ENCODE results near the gene STPG2. TPM values are rescaled to one million over a fixed set of nuclear protein-coding genes. Genes with fewer than 3 reads are reported as not detected.

The STPG2 gene
- total RNA-seq, 3 donors from 2014 or later: 0.48 to 3.8 (median 1.6) TPM

DNA sequence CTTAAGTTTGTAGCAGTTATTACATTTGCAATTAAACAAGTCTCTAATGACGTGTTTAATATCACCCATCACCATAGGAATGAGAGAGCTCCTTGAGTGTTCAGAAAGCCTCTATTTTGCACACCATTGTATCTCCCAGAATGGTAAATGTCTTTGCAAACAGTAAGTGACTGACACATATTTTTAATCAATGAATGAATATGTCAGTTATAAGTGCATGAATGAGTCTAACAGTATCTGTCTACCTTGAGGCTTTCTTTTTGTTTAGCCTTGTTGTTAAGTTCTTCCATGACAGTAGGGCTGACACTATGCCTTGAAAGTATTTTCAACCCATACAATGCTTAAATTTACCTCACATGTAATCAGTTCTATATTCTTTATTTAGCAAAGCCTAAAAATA lies 292.2 kb downstream of the STPG2 start:
- peaks cover 0 to 6% of the 10 kb centered on the region in 2 donors for H3K9me3 ChIP-seq
- TF ChIP-seq POLR2AphosphoS5 (IDR thresholded peaks at IDR 0.05): no peak
- TF ChIP-seq, protein P1, sequence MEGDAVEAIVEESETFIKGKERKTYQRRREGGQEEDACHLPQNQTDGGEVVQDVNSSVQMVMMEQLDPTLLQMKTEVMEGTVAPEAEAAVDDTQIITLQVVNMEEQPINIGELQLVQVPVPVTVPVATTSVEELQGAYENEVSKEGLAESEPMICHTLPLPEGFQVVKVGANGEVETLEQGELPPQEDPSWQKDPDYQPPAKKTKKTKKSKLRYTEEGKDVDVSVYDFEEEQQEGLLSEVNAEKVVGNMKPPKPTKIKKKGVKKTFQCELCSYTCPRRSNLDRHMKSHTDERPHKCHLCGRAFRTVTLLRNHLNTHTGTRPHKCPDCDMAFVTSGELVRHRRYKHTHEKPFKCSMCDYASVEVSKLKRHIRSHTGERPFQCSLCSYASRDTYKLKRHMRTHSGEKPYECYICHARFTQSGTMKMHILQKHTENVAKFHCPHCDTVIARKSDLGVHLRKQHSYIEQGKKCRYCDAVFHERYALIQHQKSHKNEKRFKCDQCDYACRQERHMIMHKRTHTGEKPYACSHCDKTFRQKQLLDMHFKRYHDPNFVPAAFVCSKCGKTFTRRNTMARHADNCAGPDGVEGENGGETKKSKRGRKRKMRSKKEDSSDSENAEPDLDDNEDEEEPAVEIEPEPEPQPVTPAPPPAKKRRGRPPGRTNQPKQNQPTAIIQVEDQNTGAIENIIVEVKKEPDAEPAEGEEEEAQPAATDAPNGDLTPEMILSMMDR (IDR thresholded peaks at IDR 0.05): no peak
- TF ChIP-seq POLR2A (IDR thresholded peaks at IDR 0.05): no peak
- H3K36me3 ChIP-seq: no peaks in the 10 kb centered on the region
- intact Hi-C loops (cut with DNase I; ENCODE audit: low total_unique reads): no loop called here
- DNase-seq (ENCODE audit: low spot score in 2 of 2): no peak
- no peak overlapping the region for H3K27ac ChIP-seq
- H3K4me3 ChIP-seq: no peak overlapping the region
- no peaks in the 10 kb centered on the region for H3K27me3 ChIP-seq
- H3K4me1 ChIP-seq: no peaks in the 10 kb centered on the region

DNA sequence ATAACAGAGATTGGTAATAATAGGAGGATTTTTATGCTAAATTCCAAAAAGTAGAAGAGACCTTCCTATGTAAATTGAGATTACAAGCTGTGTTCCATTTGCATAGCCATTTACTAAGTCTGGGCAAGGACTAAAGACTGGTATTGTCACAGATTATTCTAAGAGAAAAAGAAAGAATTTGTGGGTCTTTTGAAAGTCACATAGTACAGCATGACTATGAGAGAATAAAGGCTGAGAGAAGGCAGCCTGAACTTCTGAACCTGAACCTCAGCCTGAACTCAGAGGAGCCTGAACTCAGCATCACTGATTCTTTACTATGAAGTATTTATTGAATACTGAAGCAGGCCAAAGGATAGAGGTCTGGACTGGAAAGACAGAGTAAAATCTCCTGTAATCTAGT lies 297.5 kb downstream of the STPG2 start:
- Histone ChIP-seq H3K36me3 (no peaks in the 10 kb centered on the region), H3K4me3 (no peak overlapping the region), H3K27ac (no peak overlapping the region), H3K9me3 (no peaks in the 10 kb centered on the region), H3K4me1 (no peaks in the 10 kb centered on the region), H3K27me3 (no peaks in the 10 kb centered on the region)
- TF ChIP-seq, protein P1 (IDR thresholded peaks at IDR 0.05): no peak
- TF ChIP-seq POLR2A (IDR thresholded peaks at IDR 0.05): no peak
- TF ChIP-seq POLR2AphosphoS5 (IDR thresholded peaks at IDR 0.05): no peak
- intact Hi-C loops (cut with DNase I; ENCODE audit: low total_unique reads): no loop called here
- no peak for DNase-seq (ENCODE audit: low spot score in 2 of 2)

DNA sequence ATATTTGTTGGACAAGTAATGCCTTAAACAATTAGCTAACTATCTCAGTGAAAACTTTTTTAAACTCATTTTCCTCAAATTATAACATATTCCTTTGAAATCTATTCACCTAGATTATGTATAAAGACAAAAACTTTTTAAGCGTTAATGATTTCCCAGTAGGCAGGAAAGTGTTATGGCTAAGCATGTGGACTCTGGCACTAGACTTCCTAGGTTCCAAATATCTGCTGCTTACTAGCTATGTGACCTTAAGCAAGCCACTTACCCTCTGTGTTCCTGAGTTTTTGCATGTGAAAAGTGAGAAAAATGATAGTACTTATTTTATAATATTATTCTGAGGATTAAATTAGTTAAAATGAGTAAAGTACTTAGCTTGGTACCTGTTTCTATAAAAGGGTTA lies 301.8 kb downstream of the STPG2 start:
- H3K27ac ChIP-seq: no peak overlapping the region
- H3K4me1 ChIP-seq: no peaks in the 10 kb centered on the region
- intact Hi-C loops (cut with DNase I; ENCODE audit: low total_unique reads): no loop called here
- no peak for DNase-seq (ENCODE audit: low spot score in 2 of 2)
- no peaks in the 10 kb centered on the region for H3K27me3 ChIP-seq
- TF ChIP-seq, protein P1 (IDR thresholded peaks at IDR 0.05): no peak
- TF ChIP-seq POLR2A (IDR thresholded peaks at IDR 0.05) (no peak), POLR2AphosphoS5 (IDR thresholded peaks at IDR 0.05) (no peak)
- H3K36me3 ChIP-seq: no peaks in the 10 kb centered on the region
- no peak overlapping the region for H3K4me3 ChIP-seq
- H3K9me3 ChIP-seq: no peaks in the 10 kb centered on the region

DNA sequence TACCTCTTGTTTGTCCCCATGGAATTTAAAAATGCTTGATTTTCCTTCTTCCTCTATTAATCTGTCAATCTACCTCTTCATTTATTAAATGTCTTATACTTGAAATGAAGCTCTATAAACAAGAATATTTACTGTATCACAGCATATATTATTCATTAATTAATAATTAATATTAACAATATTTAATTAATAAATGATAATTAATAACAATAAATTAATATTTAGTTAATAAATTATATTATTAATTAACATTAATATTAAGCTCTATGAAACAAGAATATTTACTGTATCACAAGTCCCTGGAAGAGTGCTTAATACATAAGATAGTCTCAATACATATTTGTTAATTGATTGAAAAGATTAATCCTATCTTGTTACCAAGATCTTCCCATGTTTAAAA lies 306.6 kb downstream of the STPG2 start:
- intact Hi-C loops (cut with DNase I; ENCODE audit: low total_unique reads): no loop called here
- no peak overlapping the region for H3K27ac ChIP-seq
- DNase-seq (ENCODE audit: low spot score in 2 of 2): no peak
- TF ChIP-seq POLR2AphosphoS5 (IDR thresholded peaks at IDR 0.05): no peak
- TF ChIP-seq, protein P1 (IDR thresholded peaks at IDR 0.05): no peak
- TF ChIP-seq POLR2A (IDR thresholded peaks at IDR 0.05): no peak
- peaks cover 0 to 8% of the 10 kb centered on the region in 2 donors for H3K9me3 ChIP-seq
- H3K27me3 ChIP-seq: no peaks in the 10 kb centered on the region
- no peak overlapping the region for H3K4me3 ChIP-seq
- no peaks in the 10 kb centered on the region for H3K36me3 ChIP-seq
- H3K4me1 ChIP-seq: no peaks in the 10 kb centered on the region

DNA sequence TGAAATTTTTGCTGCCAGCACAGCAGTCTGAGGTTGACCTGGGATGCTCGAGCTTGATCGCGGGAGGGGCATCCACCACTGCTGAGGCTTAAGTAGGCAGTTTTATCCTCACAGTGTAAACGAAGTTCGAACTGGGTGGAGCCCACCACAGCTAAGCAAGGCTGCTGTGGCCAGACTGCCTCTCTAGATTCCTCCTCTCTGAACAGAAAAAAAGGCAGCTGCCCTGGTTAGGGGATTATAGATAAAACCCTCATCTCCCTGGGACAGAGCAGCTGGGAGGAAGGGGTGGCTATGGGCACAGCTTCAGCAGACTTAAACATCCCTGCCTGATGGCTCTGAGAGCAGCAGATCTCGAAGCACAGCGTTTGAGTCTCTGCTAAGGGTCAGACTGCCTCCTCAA lies 314.6 kb downstream of the STPG2 start:
- Histone ChIP-seq H3K9me3 (peaks cover 0 to 8% of the 10 kb centered on the region in 2 donors), H3K27ac (no peak overlapping the region), H3K36me3 (no peaks in the 10 kb centered on the region), H3K4me3 (no peak overlapping the region), H3K27me3 (no peaks in the 10 kb centered on the region), H3K4me1 (no peaks in the 10 kb centered on the region)
- TF ChIP-seq POLR2AphosphoS5 (IDR thresholded peaks at IDR 0.05) (no peak), POLR2A (IDR thresholded peaks at IDR 0.05) (no peak)
- TF ChIP-seq, protein P1 (IDR thresholded peaks at IDR 0.05): no peak
- DNase-seq (ENCODE audit: low spot score in 2 of 2): no peak
- intact Hi-C loops (cut with DNase I; ENCODE audit: low total_unique reads): loop anchor here (10.0 kb wide), 1 partner anchor 354 kb away; no protein-coding TSS in a partner anchor
